MM.1S (cell line): ENCODE data around the gene RGS16.

Experiments used
- EZH2 ChIP-seq: fragments of 300-600 bp; sonication (generic); optimal IDR thresholded peaks from 2 replicates; pipeline ENCODE3; 2017; ENCODE audit warnings: low read depth, mild to moderate bottlenecking, antibody characterized with exemption, low read length, mixed read lengths
- EZH2phosphoT487 ChIP-seq: fragments of 300-600 bp; sonication (generic); IDR thresholded peaks from 2 replicates; pipeline ENCODE4 v1.6.1; 2018; ENCODE audit warnings: antibody characterized with exemption, low read length
- TF ChIP-seq, protein P1 (sequence below): fragments of 300-600 bp; sonication (generic); IDR thresholded peaks from 2 replicates; pipeline ENCODE4 v1.5.1; 2016; ENCODE audit warnings: antibody characterized with exemption, low read length, mixed read lengths

DNA sequence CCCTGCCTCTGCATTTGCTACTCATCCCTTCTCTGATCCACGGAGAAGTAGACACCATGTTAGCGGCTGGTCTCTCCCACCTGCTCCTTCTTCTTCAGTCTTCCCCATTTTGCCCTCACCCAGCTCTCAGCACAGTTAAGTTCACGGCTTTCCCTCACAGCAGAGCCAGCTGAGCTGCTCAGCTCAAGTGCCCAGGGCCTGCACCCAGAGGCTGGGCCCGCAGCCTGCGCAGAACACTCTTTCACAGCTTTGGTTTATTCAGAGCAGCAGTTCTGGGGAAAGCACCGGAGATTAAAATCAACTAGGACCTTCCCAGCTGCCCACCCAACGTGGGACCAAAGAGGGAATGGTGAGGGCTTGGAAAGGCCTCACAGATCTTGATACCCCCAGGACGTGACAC, 38.3 kb upstream of the RGS16 start:
- no peak for TF ChIP-seq EZH2
- TF ChIP-seq, protein P1, sequence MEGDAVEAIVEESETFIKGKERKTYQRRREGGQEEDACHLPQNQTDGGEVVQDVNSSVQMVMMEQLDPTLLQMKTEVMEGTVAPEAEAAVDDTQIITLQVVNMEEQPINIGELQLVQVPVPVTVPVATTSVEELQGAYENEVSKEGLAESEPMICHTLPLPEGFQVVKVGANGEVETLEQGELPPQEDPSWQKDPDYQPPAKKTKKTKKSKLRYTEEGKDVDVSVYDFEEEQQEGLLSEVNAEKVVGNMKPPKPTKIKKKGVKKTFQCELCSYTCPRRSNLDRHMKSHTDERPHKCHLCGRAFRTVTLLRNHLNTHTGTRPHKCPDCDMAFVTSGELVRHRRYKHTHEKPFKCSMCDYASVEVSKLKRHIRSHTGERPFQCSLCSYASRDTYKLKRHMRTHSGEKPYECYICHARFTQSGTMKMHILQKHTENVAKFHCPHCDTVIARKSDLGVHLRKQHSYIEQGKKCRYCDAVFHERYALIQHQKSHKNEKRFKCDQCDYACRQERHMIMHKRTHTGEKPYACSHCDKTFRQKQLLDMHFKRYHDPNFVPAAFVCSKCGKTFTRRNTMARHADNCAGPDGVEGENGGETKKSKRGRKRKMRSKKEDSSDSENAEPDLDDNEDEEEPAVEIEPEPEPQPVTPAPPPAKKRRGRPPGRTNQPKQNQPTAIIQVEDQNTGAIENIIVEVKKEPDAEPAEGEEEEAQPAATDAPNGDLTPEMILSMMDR = no peak
- TF ChIP-seq EZH2phosphoT487 = no peak
